GM10266 (cell line): ENCODE results near the gene KLHL25.

ENCODE experiments used
- DNase-seq: peaks from one replicate; pipeline ENCODE4 v3.0.0; 2012; ENCODE audit errors: extremely low spot score
- TF ChIP-seq, protein P1 (sequence below): IDR thresholded peaks from 2 replicates; pipeline ENCODE4 v1.5.1; 2012; ENCODE audit warnings: mild to moderate bottlenecking, low read depth; ENCODE audit not compliant: control insufficient read depth, insufficient read depth; ENCODE audit errors: missing control alignments

The KLHL25 gene

DNA sequence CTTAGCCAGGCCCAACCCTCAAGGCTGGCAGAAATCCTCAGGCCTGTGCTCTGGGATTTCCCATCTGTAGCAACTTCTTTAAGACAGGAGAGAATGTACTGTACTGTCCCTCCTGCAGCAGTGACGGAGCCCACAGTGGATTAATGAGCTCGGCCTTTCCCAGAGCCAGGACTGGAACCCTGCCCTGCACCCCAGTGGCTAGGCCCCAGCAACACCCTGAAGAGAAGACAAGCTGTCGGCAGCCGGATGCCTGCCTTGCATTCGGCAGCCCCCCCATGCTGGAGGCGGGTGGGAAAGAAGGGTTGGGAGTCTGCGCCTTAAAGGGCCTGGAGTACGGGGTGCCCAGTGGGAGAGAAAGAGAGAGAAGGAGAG, 32.0 kb downstream of the KLHL25 start:
- TF ChIP-seq, protein P1, sequence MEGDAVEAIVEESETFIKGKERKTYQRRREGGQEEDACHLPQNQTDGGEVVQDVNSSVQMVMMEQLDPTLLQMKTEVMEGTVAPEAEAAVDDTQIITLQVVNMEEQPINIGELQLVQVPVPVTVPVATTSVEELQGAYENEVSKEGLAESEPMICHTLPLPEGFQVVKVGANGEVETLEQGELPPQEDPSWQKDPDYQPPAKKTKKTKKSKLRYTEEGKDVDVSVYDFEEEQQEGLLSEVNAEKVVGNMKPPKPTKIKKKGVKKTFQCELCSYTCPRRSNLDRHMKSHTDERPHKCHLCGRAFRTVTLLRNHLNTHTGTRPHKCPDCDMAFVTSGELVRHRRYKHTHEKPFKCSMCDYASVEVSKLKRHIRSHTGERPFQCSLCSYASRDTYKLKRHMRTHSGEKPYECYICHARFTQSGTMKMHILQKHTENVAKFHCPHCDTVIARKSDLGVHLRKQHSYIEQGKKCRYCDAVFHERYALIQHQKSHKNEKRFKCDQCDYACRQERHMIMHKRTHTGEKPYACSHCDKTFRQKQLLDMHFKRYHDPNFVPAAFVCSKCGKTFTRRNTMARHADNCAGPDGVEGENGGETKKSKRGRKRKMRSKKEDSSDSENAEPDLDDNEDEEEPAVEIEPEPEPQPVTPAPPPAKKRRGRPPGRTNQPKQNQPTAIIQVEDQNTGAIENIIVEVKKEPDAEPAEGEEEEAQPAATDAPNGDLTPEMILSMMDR: no peak
- no peak for DNase-seq

DNA sequence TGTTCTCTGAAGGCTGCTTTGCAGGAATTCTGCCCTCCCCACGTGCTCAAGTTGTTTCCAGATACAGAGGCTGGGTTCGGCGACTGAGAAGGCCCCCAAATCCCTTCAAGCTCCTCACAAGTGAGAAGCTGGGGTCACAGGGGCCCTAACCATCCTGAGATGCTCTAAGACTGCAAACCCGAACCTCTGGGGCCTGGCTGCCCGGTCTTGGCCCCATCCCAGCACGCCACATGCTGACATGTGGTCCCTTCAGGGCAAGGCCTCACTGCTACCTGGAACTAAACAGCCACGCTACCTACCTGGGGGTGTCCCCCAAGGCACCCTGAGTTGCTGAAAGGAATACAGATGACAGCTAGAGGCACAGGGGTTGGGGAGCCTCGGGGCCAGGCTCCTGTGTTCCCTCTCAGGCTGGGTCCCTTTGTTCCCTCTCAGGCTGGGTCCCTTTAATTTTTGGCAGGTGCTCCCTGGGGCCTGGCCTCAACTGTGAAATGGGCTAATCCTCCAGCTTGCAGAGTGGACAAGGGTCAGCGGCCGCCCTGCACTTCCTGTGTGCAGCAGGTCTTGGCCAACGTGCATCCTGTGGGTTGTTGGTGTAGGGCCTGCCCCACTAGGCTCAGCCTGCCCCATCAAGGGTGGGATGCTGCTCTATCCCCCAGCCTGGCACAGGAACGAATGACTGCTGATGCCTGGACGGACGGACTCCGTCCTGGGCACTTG, 32.5 kb downstream of the KLHL25 start:
- no peak for DNase-seq
- TF ChIP-seq, protein P1: no peak

DNA sequence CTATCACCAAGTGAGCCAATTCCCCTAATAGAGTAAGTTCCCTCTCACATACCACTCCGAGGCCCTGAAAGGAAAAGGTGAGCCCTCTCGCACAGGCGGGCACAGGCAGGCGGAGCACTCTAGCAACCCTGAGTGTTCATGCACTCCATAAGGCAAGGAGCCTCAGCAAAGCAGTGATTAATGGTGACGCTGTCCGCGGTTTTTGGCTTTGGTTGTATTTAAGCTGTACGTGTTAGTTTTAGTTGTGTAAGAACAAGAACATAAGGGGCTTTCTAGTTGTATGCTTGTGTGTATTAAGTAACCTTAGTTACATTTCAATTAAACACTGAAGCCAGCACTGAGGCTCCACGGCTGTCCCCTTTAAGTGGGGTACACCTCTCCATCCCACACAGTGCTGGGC, 33.1 kb downstream of the KLHL25 start:
- TF ChIP-seq, protein P1: no peak
- no peak for DNase-seq

DNA sequence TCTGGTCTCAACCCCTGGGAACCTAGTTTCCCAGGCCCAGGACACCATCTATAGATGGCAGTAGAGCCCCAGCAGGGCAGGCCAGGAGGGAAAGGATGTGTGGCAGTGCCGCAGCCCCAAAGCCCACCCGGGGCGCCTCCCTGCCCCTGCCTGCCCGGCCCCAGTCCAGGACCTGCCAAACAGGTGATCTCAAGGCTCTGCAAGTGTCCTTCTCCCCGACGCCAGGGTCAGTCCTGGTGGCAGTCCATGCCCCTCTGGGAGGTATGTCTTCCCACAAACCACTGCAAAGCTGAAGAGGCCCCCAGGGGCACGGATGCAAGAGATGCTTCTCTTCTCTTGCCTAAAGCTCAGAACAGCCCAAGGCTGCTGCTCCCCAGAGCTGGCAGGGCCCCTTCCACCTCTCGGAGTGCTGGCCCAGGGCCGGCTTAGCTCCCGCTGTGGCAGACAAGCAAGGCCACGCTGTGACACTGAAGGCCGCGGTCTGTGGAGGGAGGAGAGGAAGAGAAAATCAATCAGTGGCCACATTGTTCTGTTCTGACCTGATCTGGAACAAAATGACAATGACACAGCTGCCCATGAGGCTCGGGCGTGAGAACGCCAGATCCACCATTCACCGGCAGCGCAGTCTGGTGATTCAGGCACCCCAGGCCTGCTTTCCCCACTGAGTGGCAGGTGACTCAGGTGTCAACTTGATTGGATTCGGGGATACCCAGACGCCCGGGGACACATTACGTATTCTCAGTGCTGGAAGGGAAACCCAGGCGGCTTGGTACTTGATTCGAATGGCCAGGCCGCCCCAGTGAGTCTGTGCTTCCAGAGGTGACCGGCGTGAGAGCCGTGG, 34.0 kb downstream of the KLHL25 start:
- TF ChIP-seq, protein P1: peak; percentile 38
- DNase-seq: no peak

DNA sequence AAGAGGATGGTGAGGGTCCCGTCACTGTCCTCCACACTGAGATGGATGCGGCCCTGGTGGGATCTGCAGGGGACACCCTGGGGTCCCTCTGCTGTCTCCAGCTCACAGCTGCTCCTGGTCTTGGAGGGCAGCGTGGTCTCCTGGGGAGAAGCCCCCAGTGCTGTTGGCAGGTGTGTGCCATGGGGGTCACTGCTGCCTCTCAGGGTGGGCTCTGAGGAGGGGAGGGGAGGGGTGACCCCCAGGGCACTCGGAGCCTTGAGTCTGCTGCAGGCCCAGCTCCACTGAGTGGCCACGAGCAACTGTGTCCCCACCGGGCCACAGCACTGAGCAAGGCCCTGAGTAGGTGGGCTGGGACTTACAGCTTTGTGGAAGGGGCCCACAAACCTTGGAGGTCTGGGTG, 34.7 kb downstream of the KLHL25 start:
- TF ChIP-seq, protein P1: no peak
- DNase-seq: no peak

DNA sequence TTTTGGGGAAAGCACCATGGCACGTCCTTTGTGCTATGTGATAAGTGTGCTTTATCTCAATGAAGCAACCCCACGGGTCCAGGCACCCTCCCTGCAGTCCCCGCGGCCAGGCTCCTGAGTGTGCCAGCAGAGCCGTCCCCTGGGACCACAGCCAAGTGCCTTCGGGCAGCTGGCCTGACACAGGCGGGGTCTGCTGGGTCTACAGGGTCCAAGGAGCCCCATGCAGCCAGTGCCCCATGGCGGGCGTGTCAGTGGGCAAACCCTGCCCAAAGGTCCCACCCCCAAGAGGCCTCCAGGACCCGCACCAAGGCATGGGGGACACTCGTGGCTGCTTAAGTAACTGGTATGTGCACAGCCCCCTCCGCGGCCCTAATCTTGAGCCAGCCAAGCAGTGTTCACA, 35.3 kb downstream of the KLHL25 start:
- TF ChIP-seq, protein P1: no peak

DNA sequence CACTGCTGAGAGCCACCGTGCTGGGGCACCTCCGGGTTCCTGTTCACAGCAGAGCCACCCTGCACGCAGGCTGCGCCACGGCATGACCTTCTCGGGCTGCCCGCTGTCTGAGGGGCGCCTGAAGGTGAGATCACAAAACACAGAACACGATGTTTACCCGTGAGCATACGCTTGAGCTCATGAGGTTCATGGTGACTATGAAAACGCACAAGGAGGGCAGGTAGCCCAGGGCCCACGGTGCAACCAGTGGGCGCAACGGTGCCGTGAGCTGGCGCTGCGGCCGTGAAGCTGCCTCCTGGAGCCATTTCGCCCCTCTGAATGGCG, 36.1 kb downstream of the KLHL25 start:
- TF ChIP-seq, protein P1: no peak

More for the DNA sequence above, 35.3 kb downstream of the KLHL25 start:
- DNase-seq: no peak

More for the DNA sequence above, 36.1 kb downstream of the KLHL25 start:
- DNase-seq: no peak
